HG02943 (cell line): Measurements from ENCODE around the gene METTL24.
"Not testable (repeated sequence)": the region's sequence is repeated elsewhere in the genome, so short reads cannot be mapped to it uniquely, and the experiment has no call there.

Experiments
- ATAC-seq: cut with Tn5 transposase; IDR thresholded peaks from one replicate; pipeline ENCODE4 v1.9.1; 2021; ENCODE audit warnings: mild to moderate bottlenecking, low read depth, moderate library complexity; ENCODE audit not compliant: unreplicated experiment

Gene METTL24

GRCh38 chr6:110318971-110319370 lies 39.2 kb downstream of the METTL24 start:
- no peak for ATAC-seq

- ATAC-seq, result no peak
Measured at GRCh38 chr6:110317646-110318045, 40.5 kb downstream of the METTL24 start.

DNA sequence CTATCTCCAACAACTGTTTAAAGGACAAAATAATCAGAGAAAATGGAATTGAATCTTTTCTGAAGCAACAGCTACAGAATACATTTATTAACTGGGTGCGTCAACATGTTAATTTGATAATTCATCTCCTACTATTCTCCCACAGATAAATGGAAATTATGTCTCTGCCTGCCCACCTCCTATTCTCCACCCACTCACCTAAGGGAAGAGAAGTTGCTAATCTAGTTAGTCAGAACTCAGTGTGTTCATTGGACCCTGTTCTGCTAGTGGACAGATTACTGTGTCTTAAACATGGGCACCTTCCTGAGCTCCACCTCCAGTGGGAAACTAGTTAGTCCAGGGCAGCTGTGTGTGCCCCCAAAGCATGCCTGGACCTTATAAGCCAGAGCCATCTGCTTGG lies 41.0 kb downstream of the METTL24 start:
- no peak for ATAC-seq

- ATAC-seq, result no peak
Measured at GRCh38 chr6:110315869-110316398, 42.2 kb downstream of the METTL24 start.

DNA sequence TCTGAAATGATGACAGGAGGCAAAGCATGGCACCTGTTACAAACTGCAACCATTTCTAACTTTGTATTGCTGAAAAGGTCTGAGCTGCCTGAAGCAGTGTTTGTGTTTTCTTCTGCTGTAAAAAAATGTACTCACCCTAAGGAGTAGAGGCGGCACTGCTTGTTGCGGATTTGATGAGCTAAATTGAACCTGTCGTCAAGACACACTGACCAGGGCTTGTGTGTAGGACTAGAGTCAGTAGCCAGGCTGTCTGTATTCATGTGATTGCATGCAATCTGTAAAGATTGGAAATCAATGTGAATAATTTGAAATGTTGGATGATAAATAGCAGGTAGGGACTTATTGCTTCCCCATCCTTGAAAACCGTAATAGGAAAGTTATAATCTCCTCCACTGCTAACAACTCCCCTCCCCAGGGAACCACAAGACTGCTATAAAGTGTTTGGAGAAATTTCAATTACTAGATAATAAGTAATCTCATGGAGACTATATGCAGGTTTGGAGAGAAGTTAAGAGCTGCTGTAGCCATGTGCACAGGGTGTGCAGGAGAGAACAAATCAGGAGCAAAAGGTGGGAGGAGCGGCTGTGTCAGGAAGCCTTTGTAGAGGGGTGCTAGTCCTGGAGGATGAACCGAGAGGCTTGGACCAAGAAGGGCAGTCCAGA lies 42.8 kb downstream of the METTL24 start:
- no peak for ATAC-seq

- ATAC-seq, result no peak
Measured at GRCh38 chr6:110310861-110311446, 47.2 kb downstream of the METTL24 start.

DNA sequence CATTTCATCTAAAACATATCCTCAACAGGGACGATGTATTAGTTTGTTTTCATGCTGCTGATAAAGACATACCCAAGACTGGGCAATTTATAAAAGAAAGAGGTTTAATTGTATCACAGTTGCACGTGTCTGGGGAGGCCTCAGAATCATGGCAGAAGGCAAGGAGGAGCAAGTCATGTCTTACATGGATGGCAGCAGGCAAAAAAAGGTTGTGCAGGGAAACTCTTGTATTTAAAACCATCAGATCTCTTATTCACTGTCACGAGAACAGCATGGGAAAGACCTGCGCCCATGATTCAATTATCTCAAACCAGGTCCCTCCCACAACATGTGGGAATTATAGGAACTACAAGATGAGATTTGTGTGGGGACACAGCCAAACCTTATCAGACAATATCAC lies 48.7 kb downstream of the METTL24 start:
- not testable (repeated sequence) for ATAC-seq

GRCh38 chr6:110307368-110307767 lies 50.8 kb downstream of the METTL24 start:
- ATAC-seq, result no peak

DNA sequence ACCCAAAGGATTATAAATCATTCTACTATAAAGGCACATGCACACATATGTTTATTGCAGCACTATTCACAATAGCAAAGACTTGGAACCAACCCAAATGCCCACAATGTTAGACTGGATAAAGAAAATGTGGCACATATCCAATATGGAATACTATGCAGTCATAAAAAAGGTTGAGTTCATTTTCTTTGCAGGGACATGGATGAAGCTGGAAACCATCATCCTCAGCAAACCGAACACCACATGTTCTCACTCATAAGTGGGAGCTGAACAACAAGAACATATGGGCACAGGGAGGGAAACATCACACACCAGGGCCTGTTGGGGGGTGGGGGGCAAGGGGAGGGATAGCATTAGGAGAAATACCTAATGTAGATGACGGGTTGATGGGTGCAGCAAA lies 52.3 kb downstream of the METTL24 start:
- not testable (repeated sequence) for ATAC-seq

DNA sequence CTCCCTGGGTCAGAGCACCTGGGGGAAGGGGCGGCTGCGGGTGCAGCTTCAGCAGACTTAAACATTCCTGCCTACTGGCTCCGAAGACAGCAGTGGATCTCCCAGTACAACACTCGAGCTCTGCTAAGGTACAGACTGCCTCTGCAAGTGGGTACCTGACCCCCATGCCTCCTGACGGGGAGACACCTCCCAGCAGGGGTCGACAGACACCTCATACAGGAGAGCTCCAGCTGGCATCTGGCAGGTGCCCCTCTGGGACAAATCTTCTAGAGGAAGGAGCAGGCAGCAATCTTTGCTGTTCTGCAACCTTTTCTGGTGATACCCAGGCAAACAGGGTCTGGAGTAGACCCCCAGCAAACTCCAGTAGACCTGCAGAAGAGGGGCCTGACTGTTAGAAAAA lies 54.5 kb downstream of the METTL24 start:
- not testable (repeated sequence) for ATAC-seq

GRCh38 chr6:110298916-110299315 lies 59.2 kb downstream of the METTL24 start:
- ATAC-seq, result no peak

GRCh38 chr6:110298411-110298810 lies 59.7 kb downstream of the METTL24 start:
- no peak for ATAC-seq

GRCh38 chr6:110296241-110297025 lies 61.7 kb downstream of the METTL24 start:
- no peak for ATAC-seq

DNA sequence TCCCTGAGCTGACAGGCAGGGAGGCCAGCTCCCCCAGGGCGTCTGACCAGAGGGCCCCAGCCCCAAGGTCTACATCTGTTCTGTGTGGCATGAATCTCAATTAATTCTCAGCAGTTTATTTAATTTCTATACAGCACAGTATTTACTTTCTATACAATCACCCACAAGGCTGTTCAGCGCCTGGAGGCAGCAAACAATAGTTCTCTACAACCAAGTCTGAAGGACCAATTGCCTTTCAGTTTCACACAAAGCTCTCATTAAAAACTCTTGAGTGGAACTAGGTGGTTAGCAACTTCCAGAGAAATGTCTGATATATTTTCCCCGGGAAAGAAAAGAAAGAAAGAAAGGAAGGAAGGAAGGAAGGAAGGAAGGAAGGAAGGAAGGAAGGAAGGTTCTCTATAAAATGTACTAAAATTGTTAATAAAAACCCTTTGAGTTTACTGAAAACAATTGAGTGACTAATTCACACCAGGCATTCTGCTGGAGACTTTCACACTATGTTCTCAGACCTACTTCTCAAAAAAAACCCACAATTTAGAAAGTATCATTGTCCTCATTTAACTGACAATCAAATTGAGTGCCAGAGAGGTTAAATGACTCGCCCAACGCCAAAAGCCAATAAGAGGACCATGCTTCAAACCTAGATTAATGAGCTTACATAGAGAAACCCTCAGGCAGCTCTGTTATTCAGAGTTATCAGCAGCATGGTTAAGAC lies 62.5 kb downstream of the METTL24 start:
- no peak for ATAC-seq

- ATAC-seq, result no peak
Measured at GRCh38 chr6:110287462-110288341, 70.4 kb downstream of the METTL24 start.

GRCh38 chr6:110285306-110286060 lies 72.7 kb downstream of the METTL24 start:
- no peak for ATAC-seq

DNA sequence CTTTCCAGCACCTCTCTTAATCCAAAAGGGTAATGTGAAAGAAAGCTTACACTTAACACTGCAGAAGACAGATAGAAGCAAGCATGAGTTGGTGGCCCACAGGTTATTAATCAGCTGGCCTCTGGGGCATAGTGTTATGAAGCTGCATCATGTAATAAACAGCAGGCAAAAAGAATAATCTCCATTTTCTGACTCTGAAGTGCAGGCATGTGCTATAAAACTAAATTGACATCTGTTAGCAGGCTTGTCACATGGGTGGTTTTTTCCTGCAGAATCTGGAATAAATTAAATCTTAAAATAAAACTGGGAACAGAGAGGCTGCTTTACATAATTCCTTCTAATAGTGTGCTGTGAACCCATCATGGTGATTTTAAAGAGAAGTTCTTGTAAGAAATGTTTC lies 73.3 kb downstream of the METTL24 start:
- no peak for ATAC-seq

- no peak for ATAC-seq
Measured at GRCh38 chr6:110283657-110284056, 74.5 kb downstream of the METTL24 start.

DNA sequence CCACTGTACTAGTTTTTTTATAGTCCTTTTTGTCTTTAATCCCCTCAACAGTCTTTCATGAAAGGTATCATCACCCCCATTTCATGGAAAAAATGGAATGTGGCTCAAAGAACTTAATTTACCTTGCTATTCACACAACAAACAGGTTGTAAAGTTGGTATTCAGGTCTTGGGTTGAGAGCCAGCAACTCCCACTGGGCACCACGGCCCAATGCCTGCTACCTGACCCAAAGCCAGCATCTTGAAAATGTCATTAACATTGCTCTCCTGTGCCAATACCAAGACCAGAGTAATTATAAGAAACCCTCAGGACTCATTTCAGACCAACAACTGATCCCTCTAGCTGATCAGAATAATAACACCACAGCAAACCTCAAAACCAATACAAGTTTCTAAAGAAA lies 75.7 kb downstream of the METTL24 start:
- no peak for ATAC-seq
